SW480 (cell line): ENCODE measurements around the gene ZBTB44.
"Not testable (repeated sequence)": the region's sequence is repeated elsewhere in the genome, so short reads cannot be mapped to it uniquely, and the experiment has no call there.

Source experiments
- DNase-seq: peaks from one replicate; pipeline ENCODE4 v3.0.0-alpha.2; 2016; ENCODE audit warnings: low spot score

The ZBTB44 gene

DNA sequence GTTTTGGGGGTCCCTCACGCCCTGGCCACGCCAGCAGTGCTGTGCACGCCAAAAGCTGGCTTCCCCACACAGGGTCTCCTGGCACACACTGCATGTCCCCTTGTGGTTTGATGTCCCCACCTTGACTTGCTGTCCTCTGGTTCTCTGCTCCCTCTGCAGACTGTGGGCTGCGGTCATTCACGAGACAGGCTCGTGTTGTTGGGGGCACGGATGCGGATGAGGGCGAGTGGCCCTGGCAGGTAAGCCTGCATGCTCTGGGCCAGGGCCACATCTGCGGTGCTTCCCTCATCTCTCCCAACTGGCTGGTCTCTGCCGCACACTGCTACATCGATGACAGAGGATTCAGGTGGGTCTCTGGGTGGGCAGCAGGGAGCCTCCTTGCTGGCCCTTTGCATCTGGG is 114.9 kb downstream of the ZBTB44 start:
- no peak for DNase-seq

GRCh38 chr11:130198964-130199363 is 115.8 kb downstream of the ZBTB44 start:
- DNase-seq = no peak

DNA sequence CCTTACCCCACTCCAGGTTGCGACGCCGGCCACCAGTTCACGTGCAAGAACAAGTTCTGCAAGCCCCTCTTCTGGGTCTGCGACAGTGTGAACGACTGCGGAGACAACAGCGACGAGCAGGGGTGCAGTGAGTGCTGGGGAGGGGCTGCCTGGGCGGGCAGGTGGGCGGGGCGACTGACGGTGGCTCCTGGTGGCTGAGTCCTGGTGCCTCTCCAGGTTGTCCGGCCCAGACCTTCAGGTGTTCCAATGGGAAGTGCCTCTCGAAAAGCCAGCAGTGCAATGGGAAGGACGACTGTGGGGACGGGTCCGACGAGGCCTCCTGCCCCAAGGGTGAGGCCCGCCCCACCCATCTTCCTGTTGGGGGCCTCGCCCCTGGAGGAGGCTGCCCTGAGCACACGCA is 116.4 kb downstream of the ZBTB44 start:
- no peak for DNase-seq

- no peak for DNase-seq
Observed at GRCh38 chr11:130197386-130198035, 117.2 kb downstream of the ZBTB44 start.

- no peak for DNase-seq
Observed at GRCh38 chr11:130194241-130195023, 120.3 kb downstream of the ZBTB44 start.

DNA sequence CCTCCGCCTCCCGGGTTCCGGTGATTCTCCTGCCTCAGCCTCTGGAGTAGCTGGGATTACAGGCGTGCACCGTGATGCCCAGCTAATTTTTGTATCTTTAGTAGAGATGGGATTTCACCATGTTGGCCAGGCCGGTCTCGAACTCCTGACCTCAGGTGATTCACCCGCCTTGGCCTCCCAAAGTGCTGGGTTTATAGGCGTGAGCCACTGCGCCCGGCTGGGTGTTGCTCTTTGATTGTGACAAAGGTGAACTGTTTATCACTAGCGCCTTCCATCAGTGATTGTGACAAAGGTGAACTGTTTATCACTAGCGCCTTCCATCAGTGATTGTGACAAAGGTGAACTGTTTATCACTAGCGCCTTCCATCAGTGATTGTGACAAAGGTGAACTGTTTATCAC is 121.2 kb downstream of the ZBTB44 start:
- not testable (repeated sequence) for DNase-seq

GRCh38 chr11:130192845-130193267 is 121.9 kb downstream of the ZBTB44 start:
- DNase-seq = no peak

DNA sequence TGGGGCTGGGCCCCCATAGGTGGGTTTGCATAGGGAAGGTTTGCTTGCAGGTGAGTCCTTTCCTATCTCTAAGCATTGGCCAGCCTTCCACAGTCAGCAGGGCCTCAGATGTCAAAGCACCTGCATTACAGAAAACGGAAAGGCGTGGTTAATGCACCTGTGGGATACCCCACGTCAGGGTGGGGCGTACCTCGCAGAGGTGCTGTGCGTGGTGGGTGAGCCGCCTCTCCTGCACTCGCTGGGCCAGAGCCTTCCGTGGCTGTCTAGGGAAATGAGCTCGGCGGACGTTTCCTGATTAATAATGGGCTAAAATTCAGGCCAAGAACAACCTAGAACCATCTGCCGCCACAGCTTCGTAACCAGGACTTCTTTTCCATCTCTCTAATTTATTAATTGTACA is 122.8 kb downstream of the ZBTB44 start:
- DNase-seq = no peak

GRCh38 chr11:130190371-130190881 is 124.3 kb downstream of the ZBTB44 start:
- no peak for DNase-seq

GRCh38 chr11:130189492-130190210 is 125.1 kb downstream of the ZBTB44 start:
- no peak for DNase-seq

DNA sequence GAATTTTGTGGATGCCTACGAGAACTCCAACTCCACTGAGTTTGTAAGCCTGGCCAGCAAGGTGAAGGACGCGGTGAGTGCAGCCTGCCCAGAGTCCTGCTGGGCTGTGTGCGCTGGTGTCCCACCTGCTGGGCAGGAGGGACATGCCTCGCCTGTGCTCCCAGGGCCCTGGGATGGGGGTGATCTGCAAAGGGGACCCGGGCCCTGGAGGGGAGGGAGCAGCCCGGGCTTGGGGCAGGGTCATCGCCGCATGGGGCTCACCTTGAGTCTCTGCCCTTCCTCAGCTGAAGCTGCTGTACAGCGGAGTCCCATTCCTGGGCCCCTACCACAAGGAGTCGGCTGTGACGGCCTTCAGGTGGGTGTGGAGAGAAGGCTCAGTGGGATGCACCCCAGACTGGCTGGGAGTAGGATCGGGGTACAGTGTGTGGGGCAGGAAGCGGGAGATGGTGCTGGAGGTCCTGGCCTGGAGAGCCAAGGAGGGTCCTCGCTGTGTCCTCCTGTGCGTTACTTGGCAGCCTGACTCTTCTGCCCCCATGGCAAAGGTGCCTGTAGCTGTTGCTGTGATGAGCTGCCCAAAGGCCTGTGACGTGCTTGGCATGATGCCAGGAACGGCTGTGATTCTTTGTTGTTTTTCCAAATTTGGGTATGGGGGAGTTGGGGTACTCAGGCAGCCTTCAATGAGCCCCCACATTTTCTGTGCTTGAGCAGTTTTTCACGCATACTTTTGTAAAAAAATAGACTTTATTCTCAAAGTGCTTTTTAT is 126.0 kb downstream of the ZBTB44 start:
- no peak for DNase-seq

- DNase-seq = no peak
Observed at GRCh38 chr11:130188047-130188446, 126.7 kb downstream of the ZBTB44 start.

- no peak for DNase-seq
Observed at GRCh38 chr11:130187096-130187495, 127.6 kb downstream of the ZBTB44 start.

- DNase-seq = no peak
Observed at GRCh38 chr11:130183878-130184610, 130.7 kb downstream of the ZBTB44 start.

DNA sequence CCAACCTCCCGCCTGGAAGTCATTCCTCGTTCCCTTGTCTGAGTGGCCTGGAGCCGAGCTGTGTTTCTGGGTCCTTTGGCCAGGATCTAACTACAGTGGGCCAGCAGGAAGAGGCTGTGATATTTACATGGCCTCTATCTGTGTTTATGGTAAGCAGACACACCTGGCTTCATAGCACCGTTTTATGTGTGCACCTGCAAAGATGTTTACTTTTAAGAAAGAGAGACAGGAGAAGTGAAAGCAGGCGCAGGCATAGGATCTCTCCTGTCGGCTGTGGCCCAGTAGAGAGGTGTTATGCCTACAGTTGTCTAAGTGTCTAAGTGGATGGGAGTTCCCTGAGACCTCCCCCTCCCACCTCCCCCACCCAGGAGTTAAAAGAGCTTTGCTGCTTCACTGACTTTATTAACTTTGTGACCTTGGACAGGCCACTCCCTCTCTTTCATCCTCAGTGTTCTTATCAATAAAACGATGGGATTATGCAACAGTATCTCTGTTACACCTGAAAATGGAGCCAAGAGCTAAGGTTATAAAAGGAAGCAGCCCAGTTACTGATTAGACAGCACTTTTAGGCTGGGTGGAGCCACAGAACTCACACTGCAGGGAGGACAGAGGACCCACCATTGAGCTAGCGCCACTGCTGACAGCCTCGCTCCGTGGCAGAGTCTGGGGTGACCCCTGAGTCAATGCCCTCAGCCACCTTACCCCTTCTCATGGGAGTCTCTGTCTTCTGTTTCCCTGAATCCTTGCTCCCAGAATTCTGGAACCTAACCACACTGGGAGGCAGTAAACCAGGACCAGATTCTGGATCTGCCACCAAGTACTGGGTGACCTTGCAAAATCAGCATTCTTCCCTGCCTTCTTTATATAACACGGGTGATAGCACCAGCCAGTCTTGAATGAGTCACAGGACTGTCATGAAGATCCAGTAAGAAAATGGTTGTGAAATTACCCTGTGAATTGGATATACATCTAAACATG is 133.1 kb downstream of the ZBTB44 start:
- peak; percentile 93 for DNase-seq

- DNase-seq = no peak
Observed at GRCh38 chr11:130180896-130181294, 133.8 kb downstream of the ZBTB44 start.

DNA sequence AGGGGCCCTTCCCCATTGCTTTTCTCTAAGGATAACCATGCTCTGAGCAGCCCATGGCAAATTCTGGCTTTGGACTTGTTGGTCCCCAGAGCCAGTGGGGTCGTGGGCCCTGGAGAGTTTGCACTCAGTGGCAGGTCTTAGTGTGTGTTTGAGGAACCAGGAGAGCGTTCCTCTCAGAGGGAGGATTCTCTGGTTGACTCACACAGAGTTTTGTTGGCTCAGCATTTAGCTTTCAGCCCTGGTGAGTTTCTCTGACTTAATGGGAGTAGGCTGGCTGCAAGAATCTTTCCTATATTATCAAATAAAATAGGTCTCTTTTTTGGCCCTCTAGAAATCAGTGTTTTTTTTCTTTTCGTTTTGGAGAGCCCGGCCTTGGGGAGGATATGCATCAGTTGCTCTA is 134.2 kb downstream of the ZBTB44 start:
- DNase-seq = no peak

- DNase-seq = peak; percentile 46
Observed at GRCh38 chr11:130179396-130180306, 135.1 kb downstream of the ZBTB44 start.
